ENCODE data around the gene USP17L26.
"Not testable (repeated sequence)": the region's sequence is repeated elsewhere in the genome, so short reads cannot be mapped to it uniquely, and the experiment has no call there.

The USP17L26 gene

GRCh38 chr4:9334358-9334757 is at the start of gene USP17L26:
Gene USP17L26 (plus strand): TSS chr4:9334658. CDS start chr4:9334658, 0 bp downstream.
- DNase-seq, result not testable (repeated sequence)

GRCh38 chr4:9324191-9324590 is 10.3 kb upstream of the USP17L26 start:
- DNase-seq, result not testable (repeated sequence)

GRCh38 chr4:9324865-9325264 is 9.6 kb upstream of the USP17L26 start, which contains the start of gene USP17L24:
Gene USP17L24 (plus strand): TSS chr4:9325165. CDS start chr4:9325165, 0 bp downstream.
- DNase-seq, result not testable (repeated sequence)

- DNase-seq, result not testable (repeated sequence)
These were observed 4.8 kb upstream of the USP17L26 start, which contains the start of gene USP17L25 for GRCh38 chr4:9329611-9330010. Gene USP17L25 (plus strand): TSS chr4:9329911. CDS start chr4:9329911, 0 bp downstream.

GRCh38 chr4:9339103-9339502 is 4.6 kb downstream of the USP17L26 start, which contains the start of gene USP17L5:
Gene USP17L5 (plus strand): TSS chr4:9339403. CDS start chr4:9339403, 0 bp downstream.
- not testable (repeated sequence) for DNase-seq

- not testable (repeated sequence) for DNase-seq
These were observed 9.4 kb downstream of the USP17L26 start, which contains the start of gene USP17L27 for GRCh38 chr4:9343848-9344247. Gene USP17L27 (plus strand): TSS chr4:9344148. CDS start chr4:9344148, 0 bp downstream.

GRCh38 chr4:9348593-9348992 is 14.1 kb downstream of the USP17L26 start, which contains the start of gene USP17L28:
Gene USP17L28 (plus strand): TSS chr4:9348893. CDS start chr4:9348893, 0 bp downstream.
- not testable (repeated sequence) for DNase-seq

GRCh38 chr4:9350866-9351265 is 16.4 kb downstream of the USP17L26 start:
- DNase-seq, result not testable (repeated sequence)

- DNase-seq, result not testable (repeated sequence)
These were observed 18.9 kb downstream of the USP17L26 start, which contains the start of gene USP17L29 for GRCh38 chr4:9353338-9353737. Gene USP17L29 (plus strand): TSS chr4:9353638. CDS start chr4:9353638, 0 bp downstream.

GRCh38 chr4:9362829-9363228 is 28.4 kb downstream of the USP17L26 start, which contains the start of gene USP17L30:
Gene USP17L30 (plus strand): TSS chr4:9363129. CDS start chr4:9363129, 0 bp downstream.
- not testable (repeated sequence) for DNase-seq

GRCh38 chr4:9379881-9380280 is 45.4 kb downstream of the USP17L26 start:
- not testable (repeated sequence) for DNase-seq

- not testable (repeated sequence) for DNase-seq
These were observed 46.6 kb downstream of the USP17L26 start for GRCh38 chr4:9381012-9381534.

GRCh38 chr4:9384126-9384525 is 49.7 kb downstream of the USP17L26 start:
- DNase-seq, result no peak
